ENCODE data around the gene TMEM229B.

The TMEM229B gene

GRCh38 chr14:67424539-67424938, 64.0 kb downstream of the TMEM229B start:
- no peak for DNase-seq (ENCODE audit: low read depth, low spot score)

- no peak for DNase-seq (ENCODE audit: low read depth, low spot score)
Observed at GRCh38 chr14:67423424-67423823, 65.1 kb downstream of the TMEM229B start.

GRCh38 chr14:67421356-67422224, 66.9 kb downstream of the TMEM229B start:
- DNase-seq (ENCODE audit: low read depth, low spot score): no peak
